Suppressor macrophage (primary cell): Measurements from ENCODE around the gene SLIT1.

Experiments
- DNase-seq, 4 experiments: peaks; one replicate each; pipeline ENCODE4 v3.0.0-alpha.2; 2020 to 2022

The SLIT1 gene

DNA sequence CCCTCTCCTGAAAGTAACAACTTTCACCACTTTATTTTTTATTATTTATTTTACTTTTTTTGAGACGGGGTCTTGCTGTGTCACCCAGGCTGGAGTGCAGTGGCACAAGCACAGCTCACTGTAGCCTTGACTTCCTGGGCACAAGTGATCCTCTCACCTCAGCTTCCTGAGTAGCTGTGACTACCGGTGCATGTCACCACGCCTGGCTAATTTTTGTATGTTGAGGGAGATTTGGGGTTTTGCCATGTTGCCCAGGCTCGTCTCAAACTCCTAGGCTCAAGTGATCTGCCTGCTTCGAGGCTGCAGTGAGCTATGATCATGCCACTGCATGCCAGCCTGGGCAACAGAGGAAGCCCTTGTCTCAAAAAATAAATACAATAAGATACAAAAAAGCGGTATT, 14.9 kb upstream of the SLIT1 start:
- no peak for DNase-seq

DNA sequence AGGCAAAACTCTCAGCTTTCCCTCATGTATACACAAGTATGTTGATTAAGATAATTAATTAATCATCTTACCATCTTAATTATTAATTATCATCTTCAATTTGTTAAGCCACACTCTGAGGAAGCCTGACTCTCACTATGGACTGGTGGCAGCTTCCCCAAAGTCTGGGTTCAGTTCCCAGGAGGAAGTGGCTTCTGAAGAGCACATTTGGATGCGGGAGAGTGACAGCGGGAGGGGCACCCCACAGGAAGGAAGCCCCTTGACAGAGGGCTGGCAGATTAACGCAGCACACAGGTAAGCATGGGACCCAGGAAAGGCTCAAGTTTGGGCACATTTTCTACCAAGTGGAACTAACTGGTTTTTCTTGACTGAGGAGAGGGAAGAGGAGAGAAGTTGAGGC, 13.4 kb upstream of the SLIT1 start:
- peak; percentile 21 to 54 (median 44) for DNase-seq

DNA sequence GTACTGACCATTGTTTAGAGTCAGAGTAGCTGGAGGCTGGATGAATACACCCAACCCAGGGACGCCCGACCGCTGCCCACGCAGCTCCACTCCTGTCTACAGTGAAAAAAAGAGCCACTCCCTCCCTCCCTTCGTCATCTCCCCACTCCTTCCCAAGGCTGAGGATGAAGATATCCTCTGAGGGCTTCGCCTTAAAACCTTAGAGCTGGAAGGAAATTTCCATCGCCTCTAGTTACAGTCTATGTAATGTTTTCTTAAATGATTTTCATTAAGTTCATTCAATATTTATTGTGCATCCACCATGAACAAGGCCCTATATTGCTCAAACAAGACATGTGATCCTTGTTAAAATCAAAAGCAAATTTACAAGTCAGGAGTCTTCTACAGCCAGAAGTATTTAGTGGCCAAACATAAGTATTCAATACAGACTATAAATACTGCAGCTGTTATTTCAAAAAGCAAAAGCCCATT, 11.3 kb upstream of the SLIT1 start:
- DNase-seq, result no peak

DNA sequence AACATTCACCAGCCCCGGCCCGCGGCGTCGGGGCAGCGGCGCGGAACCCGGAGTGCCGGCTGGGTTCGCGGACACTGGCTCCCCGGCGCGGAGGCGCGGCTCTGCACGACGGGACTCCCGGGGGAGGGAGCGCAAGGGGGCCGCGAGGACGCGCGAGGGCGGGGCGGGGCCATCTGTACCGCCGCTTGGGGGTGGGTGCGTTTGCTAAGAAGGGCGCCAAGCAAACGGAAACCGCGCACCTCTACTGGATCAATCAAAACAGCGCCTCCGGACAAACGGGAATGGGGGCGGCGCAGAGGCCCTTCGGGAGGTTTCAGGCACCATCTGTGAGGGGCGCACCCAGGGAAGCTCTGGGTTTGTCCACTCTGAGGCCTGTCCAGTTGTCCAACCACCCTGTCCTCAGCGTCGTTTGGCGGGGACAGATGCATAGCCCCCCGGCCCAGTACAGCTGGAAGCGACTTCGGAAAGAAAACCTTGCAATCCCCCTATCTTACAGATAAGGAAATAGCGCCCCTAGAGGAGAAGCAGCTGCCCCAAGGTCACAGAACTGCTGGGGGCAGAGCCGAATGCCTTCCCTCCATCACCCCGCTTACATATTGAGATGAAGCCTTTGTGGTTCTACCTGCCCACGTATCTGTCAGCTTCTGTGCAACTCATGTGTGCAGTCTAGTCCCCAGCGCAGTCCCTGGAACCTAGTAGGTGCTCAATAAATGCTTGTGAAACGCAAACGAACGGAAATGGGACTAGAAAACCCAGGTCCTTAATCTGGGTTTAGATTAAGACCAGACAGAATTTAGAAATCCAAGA, 10.7 kb upstream of the SLIT1 start:
- peak; percentile 65 to 89 (median 81) for DNase-seq

DNA sequence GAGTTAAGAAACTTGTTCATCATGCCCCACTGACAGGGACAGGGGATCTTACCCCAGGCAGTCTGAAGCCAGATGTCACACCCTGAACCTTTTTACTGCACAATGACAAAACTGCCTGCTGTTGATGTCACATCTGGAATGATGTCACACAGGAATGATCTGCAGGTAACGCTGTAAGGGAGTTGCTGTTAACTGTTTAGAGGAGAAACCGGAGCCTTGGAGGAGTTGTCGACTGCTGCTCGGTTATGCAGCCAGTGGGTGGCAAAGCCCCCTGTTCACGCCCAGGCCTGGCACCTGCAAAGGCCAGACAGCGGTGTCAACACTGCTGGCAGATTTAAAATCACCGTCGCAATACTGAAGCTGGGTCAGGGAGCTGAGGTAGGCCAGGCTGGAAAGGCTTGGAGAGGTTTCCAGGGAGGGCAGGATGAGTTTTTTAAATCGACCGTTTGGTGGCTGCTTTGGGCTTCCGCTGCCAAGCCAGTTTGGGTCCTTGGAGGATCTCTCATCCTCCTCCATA, 10.0 kb upstream of the SLIT1 start:
- no peak for DNase-seq

GRCh38 chr10:97192952-97193435, 7.2 kb upstream of the SLIT1 start:
- no peak for DNase-seq

DNA sequence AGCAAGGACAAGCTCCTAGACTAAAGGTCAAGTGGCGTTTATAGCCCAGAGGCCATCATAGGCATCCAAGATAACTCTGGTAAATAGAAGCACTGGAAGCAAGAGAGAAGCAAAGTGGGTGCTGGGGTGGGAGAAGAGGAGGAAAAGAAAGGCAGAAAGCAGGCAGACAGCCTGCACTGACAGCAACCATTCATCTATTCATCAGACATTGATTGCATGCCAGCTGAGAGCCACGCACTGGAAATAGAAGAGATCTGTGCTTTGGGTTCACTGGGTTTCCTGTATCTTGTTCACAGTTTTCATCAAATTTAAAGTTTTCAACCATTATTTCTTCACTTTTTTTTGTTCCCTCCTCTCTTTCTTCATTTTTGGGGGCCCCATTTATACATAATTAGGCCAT, 4.7 kb upstream of the SLIT1 start:
- no peak for DNase-seq

- no peak for DNase-seq
Observed at GRCh38 chr10:97188261-97188711, 2.5 kb upstream of the SLIT1 start.

GRCh38 chr10:97186911-97187310, 1.2 kb upstream of the SLIT1 start:
- no peak for DNase-seq

GRCh38 chr10:97184971-97185325, 811 bp downstream of the SLIT1 start:
- DNase-seq, result no peak

DNA sequence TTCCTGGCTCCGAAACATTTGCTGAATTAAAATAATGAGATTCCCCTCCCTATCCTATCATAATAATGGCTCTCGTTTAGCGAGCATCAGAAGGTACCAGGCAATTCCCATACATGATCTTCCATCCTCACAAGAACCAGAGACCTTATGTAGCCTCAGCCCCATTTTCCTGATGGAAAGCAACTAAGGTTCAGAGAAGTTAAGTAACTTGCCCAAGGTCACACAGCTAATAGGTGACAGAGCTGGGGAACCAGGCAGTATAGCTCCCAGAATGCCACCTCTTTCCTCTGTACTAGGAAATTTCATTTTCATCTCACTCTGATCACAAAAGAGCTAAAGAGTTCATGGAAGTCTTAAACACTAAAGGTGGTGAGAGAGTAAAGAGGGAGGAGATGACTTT, 2.4 kb downstream of the SLIT1 start:
- DNase-seq, result no peak

- no peak for DNase-seq
Observed at GRCh38 chr10:97182288-97182990, 3.3 kb downstream of the SLIT1 start.

DNA sequence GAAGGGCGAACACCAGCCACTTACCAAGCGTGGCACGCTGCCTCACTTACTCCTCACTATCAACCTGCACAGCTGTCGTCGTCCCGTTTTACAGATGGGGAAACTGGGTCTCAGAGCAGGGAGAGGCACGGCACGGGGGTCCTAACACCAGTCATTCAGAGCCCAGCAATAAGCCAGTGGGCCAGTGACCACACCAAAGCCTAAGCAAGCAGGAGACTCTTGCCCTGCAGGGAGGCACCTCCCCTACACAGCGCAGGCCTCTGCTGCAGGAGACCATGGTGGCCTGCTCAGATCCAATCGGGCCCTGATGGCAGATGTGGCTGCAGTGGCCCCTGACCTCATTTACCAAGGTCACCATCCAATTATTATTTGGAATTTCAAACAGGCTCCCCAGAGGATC, 4.8 kb downstream of the SLIT1 start:
- no peak for DNase-seq

DNA sequence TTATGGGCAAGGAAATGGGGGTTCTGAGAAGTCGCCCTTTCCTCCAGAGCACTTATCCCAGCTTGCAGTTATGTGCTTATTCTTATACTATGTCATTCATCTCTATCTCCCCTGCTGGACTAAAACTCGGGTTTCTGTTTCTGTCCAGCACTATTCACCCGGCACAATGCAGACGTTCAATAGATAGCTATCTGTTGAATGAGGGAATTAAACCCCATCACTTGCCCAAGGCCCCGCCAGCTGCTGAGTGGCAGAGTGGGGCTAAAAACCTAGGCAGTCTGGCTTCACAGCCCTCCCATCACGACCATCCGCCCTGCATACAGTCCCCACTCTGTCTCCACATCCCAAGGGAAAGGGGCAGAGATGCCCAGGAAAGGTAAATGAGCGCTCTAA, 5.4 kb downstream of the SLIT1 start:
- no peak for DNase-seq

- DNase-seq, result peak in 3 of 4 experiments; percentile 10 to 38 (median 15)
Observed at GRCh38 chr10:97179731-97180362, 5.9 kb downstream of the SLIT1 start.

GRCh38 chr10:97179311-97179710, 6.4 kb downstream of the SLIT1 start:
- no peak for DNase-seq

GRCh38 chr10:97178074-97178473, 7.7 kb downstream of the SLIT1 start:
- DNase-seq, result no peak

GRCh38 chr10:97176226-97176625, 9.5 kb downstream of the SLIT1 start:
- no peak for DNase-seq

GRCh38 chr10:97175586-97175985, 10.2 kb downstream of the SLIT1 start:
- DNase-seq, result no peak

DNA sequence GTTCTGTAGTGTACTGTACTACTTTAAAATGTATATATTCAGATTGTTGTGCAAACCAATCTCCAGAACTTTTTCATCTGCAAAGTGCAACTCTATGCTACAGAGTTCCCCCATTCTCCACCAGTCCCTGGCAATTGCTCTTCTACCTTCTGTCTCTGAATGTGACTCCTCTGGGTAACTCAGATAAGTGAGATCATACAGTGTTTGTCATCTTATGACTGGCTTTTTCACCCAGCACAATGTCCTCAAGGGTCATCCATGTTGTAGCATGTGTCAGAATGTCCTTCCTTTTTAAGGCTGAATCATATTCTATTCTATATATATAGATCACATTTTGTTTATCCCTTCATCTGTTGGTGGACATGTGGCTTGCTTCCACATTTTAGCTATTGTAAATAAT, 10.8 kb downstream of the SLIT1 start:
- peak; percentile 15 to 59 (median 28) for DNase-seq

GRCh38 chr10:97174276-97174775, 11.4 kb downstream of the SLIT1 start:
- DNase-seq, result no peak

GRCh38 chr10:97173036-97173435, 12.7 kb downstream of the SLIT1 start:
- DNase-seq, result no peak

GRCh38 chr10:97171001-97171400, 14.8 kb downstream of the SLIT1 start:
- DNase-seq, result no peak
